ENCODE measurements around the gene FANCM.

DNA sequence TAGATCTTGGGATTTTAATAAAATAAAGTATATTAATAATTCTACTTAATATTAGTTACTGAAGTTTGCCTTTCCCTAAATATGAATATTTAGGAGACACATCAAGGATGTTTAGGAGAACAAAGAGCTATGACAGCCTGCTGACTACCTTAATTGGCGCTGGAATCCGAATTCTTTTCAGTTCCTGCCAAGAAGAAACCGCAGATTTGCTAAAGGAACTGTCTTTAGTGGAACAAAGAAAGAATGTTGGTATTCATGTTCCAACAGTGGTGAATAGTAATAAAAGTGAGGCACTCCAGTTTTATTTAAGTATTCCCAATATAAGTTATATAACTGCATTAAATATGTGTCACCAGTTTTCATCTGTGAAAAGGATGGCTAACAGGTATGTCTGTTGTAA, 62.8 kb downstream of the FANCM start:
- TF ChIP-seq TAF1 (IDR thresholded peaks at IDR 0.05; ENCODE audit: low read depth) = no peak
- no peak for TF ChIP-seq EGR1 (IDR thresholded peaks at IDR 0.05)
- no peak for TF ChIP-seq RAD21 (IDR thresholded peaks at IDR 0.05; ENCODE audit: low read depth)
- TF ChIP-seq, protein P1, sequence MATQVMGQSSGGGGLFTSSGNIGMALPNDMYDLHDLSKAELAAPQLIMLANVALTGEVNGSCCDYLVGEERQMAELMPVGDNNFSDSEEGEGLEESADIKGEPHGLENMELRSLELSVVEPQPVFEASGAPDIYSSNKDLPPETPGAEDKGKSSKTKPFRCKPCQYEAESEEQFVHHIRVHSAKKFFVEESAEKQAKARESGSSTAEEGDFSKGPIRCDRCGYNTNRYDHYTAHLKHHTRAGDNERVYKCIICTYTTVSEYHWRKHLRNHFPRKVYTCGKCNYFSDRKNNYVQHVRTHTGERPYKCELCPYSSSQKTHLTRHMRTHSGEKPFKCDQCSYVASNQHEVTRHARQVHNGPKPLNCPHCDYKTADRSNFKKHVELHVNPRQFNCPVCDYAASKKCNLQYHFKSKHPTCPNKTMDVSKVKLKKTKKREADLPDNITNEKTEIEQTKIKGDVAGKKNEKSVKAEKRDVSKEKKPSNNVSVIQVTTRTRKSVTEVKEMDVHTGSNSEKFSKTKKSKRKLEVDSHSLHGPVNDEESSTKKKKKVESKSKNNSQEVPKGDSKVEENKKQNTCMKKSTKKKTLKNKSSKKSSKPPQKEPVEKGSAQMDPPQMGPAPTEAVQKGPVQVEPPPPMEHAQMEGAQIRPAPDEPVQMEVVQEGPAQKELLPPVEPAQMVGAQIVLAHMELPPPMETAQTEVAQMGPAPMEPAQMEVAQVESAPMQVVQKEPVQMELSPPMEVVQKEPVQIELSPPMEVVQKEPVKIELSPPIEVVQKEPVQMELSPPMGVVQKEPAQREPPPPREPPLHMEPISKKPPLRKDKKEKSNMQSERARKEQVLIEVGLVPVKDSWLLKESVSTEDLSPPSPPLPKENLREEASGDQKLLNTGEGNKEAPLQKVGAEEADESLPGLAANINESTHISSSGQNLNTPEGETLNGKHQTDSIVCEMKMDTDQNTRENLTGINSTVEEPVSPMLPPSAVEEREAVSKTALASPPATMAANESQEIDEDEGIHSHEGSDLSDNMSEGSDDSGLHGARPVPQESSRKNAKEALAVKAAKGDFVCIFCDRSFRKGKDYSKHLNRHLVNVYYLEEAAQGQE (IDR thresholded peaks at IDR 0.05; ENCODE audit: low read depth) = no peak
- no peak for TF ChIP-seq MAX (IDR thresholded peaks at IDR 0.05)
- no peak for TF ChIP-seq CREB1 (IDR thresholded peaks at IDR 0.05; ENCODE audit: low read depth)
- TF ChIP-seq EP300 (IDR thresholded peaks at IDR 0.05; ENCODE audit: borderline replicate concordance) = no peak
- no peak for TF ChIP-seq FOXM1 (IDR thresholded peaks at IDR 0.05; ENCODE audit: borderline replicate concordance, low read depth)
- no peak for TF ChIP-seq NFIC (IDR thresholded peaks at IDR 0.05)
- TF ChIP-seq YY1 (IDR thresholded peaks at IDR 0.05; ENCODE audit: low read depth) = no peak

All from Ishikawa (cell line).